Esophagus squamous epithelium (tissue), 4 donors: ENCODE measurements around the gene GALNS.

Experiments
- CTCF ChIP-seq, 6 experiments: fragments of 450-650 bp in 4 of 6; fragments of 200-600 bp in 2 of 6; sonication (generic) in 2 of 6; IDR thresholded peaks; one replicate each; pipeline ENCODE4 v1.5.1; 2016 to 2019; ENCODE audit warnings: antibody characterized with exemption in 6 of 6, mild to moderate bottlenecking in 4 of 6, moderate library complexity in 4 of 6
- POLR2A ChIP-seq, 4 donors: fragments of 450-650 bp; IDR thresholded peaks; one replicate each; pipeline ENCODE4 v1.6.1; 2017; ENCODE audit warnings: antibody characterized with exemption in 4 of 4, mild to moderate bottlenecking in 4 of 4, moderate library complexity in 3 of 4

- peak; percentile 32 to 67 (median 52) for TF ChIP-seq CTCF (IDR thresholded peaks at IDR 0.05)
- TF ChIP-seq POLR2A (IDR thresholded peaks at IDR 0.05) = no peak
Observed at GRCh38 chr16:88857728-88858339, 1.1 kb upstream of the GALNS start.
